Renal pelvis (tissue), 12 donors: ENCODE results near the gene TSHB. TPM values are rescaled to one million over a fixed set of nuclear protein-coding genes. Genes with fewer than 3 reads are reported as not detected.
"Not testable (repeated sequence)": the region's sequence is repeated elsewhere in the genome, so short reads cannot be mapped to it uniquely, and the experiment has no call there.

Experiments
- DNase-seq: peaks from one replicate; pipeline ENCODE4 v3.0.0-alpha.2; 2013
- long read RNA-seq, 16 experiments: transcript quantifications; one replicate each; lab custom pipeline, GENCODE V29; 2026
- polyA plus RNA-seq, 3 donors: library from polyadenylated mRNA; unstranded; fragments of 120-200 nt; gene quantifications; one replicate each; pipeline ENCODE4 v1.2.1, GENCODE V29; 2013; ENCODE audit not compliant: insufficient read length in 3 of 3

Gene TSHB
- 1 to 10 TPM in 1 of 3 donors, under 1 TPM in 2; 0.21 to 1.0 (median 0.83) TPM for polyA plus RNA-seq
- long read RNA-seq, donor 1 = 0 reads
- long read RNA-seq, donor 2 = 0 reads
- long read RNA-seq, donor 3 = 0 reads
- long read RNA-seq, donor 4 = 0 reads
- long read RNA-seq, donor 5 = 0 reads
- long read RNA-seq, donor 6 = 0 reads
- long read RNA-seq, donor 7 = 0 reads
- long read RNA-seq, donor 8 = 0 reads
- long read RNA-seq, donor 9 = 0 reads
- long read RNA-seq, donor 10 = 0 reads
- long read RNA-seq, donor 11 = 0 reads
- long read RNA-seq, donor 12 = 0 reads
- long read RNA-seq, donor 13 = 0 reads
- long read RNA-seq, donor 14 = 0 reads
- long read RNA-seq, donor 15 = 0 reads
- long read RNA-seq, donor 16 = 0 reads

- no peak for DNase-seq
Measured at GRCh38 chr1:115029526-115029925, at the start of gene TSHB. TSHB (plus strand) TSS chr1:115029826; CDS start chr1:115033363, 3,537 bp downstream.

DNA sequence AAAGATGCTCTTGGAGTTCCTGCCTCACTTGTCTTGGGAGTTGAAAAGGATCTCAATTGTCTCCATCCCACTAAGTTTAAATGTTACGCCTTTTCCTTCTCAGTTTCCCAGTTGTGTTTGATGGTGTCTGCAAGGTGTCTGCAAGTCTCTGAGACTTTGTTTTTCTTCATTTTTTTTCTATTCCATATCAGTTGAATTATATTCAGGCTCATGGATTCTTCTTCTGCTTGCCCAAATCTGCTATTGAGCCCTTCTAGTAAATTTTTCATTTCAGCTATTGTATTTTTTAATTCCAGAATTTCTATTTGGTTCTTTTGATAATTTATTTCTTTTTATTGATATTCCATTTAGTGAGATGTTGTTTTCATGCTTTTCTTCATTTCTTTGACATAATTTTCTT lies 47.4 kb upstream of the TSHB start:
- no peak for DNase-seq

- DNase-seq = no peak
Measured at GRCh38 chr1:114986286-114986685, 43.3 kb upstream of the TSHB start.

DNA sequence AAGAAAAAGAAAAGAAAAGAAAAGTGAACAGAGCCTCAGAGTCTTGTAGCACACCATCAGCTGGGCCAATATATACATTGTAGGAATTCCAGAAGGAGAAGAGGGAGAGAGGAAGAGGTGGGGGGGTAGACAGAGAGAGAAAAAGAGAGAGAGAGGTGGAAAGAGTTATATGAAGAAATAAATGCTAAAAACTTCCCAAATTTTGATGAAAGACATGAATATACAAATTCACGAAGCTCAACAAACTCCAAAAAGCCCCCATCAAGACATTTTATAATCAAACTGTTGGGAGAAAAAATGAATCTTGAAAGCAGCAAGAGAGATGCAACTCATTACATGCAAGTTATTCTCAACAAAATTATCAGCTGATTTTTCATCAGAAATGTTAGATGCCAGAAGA lies 41.5 kb upstream of the TSHB start:
- DNase-seq = no peak

DNA sequence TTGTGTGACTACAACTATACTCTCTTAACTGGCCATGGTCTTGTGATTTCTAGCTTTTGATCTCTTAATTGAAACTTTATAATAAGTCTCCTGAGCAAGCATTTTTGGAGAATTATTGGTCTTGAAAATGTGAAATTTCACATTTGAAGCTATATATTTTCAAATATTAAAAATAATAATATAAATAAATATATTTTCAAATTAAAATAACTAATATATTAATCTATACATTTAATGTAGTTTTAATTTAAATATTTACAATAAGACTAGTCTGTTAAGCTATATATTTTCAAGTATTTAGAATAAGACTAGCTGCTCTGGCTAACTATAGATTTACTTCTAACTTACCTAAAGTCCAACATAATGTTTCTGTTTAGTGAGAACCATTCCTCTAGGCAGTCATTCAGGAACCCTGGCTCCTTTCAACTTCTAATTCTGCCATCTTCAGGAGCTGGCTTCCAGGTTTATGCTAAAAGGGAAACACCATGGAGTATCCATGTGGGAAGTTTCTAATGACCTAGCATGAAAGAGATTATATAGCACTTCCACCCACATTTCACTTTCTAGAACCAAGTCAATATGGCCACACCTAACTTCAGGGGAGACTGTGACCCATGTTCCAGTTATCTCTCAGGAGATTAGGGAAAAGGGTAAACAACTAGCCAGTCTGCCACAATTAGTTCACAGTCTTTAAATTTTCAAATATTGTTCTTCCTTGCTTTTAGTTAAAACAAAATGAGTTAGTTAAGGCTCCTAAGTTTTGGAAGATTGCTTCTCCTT lies 31.9 kb upstream of the TSHB start:
- no peak for DNase-seq

DNA sequence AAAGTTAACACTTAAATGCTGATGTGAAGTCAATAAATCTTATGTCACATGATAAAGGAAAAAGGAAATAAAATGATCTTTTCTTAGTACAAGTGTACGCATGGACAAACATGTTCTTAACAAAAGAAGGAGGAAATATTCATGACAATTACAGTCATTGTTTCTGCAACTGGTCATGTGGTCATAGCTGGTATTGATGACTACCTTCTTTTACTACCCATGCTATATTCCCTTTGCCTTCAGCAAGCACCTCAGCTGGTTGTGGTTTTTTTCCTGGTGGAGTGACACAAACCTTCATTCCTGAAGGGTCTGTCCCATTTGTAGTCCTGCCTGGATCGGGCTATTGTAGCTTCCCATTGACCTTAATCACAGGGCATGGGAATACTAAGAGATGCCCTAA lies 23.4 kb upstream of the TSHB start:
- DNase-seq = no peak

DNA sequence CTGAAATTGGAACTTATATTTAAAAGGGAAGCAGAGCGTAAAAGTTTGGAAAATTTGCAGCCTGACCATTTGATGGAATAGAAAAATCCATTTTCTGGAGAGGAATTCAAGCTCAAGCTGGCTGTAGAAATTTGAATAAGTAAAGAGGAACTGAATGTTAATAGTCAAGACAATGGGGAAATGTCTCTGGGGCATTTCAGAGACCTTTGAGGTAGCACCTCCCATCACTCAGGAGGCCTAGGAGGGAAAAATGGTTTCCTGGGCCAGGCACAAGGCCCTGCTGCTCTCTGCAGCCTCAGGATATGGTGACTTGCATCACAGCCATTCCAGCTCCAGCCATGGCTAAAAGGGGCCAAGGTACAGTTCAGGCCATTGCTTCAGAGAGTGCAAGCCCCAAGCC lies 17.6 kb upstream of the TSHB start:
- DNase-seq = no peak

- DNase-seq = no peak
Measured at GRCh38 chr1:115012434-115012833, 17.2 kb upstream of the TSHB start.

GRCh38 chr1:115013792-115014191 lies 15.8 kb upstream of the TSHB start:
- DNase-seq = no peak

- not testable (repeated sequence) for DNase-seq
Measured at GRCh38 chr1:115019549-115019948, 10.1 kb upstream of the TSHB start.

DNA sequence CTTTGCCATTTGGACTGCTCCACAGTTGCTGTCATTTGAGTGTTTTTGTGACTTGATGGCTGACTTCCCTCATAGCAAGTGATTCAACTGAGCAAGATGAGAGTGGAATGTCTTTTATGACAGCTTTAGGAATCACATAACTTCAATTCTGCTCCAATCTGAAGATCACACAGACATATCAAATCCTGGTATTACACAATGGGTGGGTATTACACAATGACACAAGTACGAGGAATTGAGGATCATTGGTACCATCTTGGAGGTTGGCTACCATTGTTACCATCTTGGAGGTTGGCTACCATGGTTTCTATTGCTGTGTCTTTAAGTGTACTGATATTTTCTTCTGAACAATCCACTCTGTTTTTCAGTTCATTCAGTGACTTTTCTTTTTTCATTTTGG lies 8.5 kb upstream of the TSHB start:
- no peak for DNase-seq

GRCh38 chr1:115023593-115023992 lies 6.0 kb upstream of the TSHB start:
- no peak for DNase-seq

DNA sequence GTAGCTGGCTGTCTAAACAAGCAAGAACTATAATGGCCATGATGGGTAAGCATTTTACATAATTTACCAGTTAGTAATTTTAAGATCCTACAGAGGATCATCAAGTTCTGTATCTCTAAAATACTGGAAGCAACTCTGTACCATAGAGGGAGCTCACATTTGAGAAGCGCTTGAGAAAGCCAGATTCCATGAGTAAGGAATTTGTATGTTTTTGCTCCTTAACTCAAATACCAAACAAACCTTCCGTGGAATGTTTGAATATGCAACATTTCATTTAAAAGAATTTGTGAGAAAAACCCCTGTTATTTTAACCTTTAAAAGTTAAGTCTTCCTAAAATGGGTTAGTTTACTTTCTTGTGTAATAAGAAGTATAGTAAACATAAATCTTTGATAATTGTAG lies 2.0 kb downstream of the TSHB start:
- DNase-seq = no peak

DNA sequence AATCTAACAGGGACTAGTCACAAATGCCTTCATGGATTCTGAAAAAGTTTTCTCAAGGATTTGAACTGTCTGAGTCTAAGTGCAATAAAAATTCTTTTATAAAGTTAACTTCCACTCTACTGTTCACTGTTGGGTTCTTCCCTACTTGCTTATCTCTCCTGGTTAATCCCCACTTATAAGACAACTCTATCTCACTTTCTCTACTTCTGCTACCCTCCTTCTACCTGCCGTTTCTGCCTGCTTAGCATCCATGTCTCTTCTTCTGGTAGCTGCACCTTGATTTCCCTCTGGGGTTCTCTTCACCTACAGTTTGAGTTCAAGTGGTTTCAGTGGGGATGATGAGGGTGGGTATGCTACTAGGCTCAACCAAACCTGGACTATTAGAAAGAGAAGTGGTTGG lies 6.0 kb downstream of the TSHB start:
- DNase-seq = no peak

DNA sequence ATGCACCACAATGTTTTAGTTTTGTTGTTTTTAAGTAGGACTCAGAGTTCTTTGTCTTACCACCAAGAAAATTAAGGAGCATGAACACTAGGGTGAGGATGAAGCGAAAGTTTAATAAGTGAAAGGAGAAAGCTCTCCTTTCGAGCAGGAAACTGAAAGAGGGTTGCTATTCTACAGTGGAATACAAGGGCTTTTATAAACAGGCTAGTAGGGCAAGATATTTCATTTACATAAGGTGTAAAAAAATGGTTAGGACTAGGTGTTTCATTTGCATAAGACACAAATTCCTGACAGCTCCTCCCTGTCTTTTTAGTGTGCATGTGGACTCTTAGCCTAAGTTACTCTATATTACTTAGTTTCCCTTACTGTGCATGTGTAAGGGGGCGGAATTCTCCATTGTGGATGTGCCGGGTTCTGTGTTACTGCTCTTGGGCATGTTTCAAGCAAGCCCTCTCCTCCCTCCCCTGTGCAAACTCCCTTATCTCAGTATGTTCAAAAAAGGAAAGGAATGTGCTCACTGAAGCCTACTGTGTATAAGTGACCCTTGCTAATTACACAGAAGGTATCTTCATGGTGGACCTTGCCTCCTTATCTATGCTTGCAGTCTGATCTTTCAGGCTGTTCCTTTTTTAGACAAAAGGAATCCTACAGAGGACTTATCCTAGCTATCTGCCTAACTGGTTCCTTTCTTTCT lies 7.3 kb downstream of the TSHB start:
- DNase-seq = no peak

GRCh38 chr1:115040501-115040900 lies 10.9 kb downstream of the TSHB start:
- no peak for DNase-seq

DNA sequence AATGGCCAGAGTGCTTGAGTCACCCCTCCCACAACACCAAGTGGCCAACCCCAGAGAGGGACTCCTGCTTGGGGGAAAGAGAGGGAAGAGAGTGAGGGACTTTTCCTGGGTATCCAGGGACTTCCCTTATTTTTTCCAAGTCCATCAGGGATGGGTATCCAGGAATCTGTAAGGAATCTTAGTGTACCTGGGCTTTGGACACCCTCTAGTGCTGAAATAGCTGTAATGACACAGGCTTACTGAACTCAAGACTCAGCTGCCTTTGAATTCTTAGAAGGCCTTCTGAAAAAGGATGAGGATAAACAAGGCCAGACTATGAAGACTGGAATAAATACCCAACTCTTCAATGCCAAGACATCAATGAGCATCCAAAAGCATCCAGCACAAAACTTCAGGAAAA lies 12.0 kb downstream of the TSHB start:
- DNase-seq = no peak

- no peak for DNase-seq
Measured at GRCh38 chr1:115046751-115047150, 17.1 kb downstream of the TSHB start.

DNA sequence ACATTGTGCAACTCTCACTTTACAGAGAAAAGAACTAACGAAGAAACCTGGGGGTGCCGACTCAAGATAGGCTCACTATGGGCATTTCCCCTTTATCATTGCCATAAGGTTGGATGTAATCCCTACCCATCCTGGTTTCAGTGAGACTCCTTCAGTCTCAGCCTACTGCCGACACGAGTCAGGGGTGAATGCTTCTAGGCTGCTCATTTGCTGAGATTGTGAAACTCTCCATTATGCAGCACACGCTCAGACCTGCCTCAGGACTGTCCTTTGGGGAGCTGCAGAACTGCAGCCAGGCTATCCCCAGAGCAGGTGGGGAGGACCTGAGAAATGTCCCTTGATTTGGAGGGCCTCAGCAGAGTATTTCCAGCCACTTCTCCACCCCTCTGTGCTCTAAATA lies 22.2 kb downstream of the TSHB start:
- DNase-seq = no peak

- DNase-seq = peak; percentile 51
Measured at GRCh38 chr1:115052454-115053083, 22.9 kb downstream of the TSHB start.

- peak; percentile 90 for DNase-seq
Measured at GRCh38 chr1:115056395-115056798, 26.8 kb downstream of the TSHB start.

- DNase-seq = no peak
Measured at GRCh38 chr1:115057661-115058254, 28.1 kb downstream of the TSHB start.
